ENCODE data around the gene GEMIN4. TPM values are rescaled to one million over a fixed set of nuclear protein-coding genes. Genes with fewer than 3 reads are reported as not detected.
"Not testable (repeated sequence)": the region's sequence is repeated elsewhere in the genome, so short reads cannot be mapped to it uniquely, and the experiment has no call there.

Gene GEMIN4
- polyA plus RNA-seq, 3 donors: 21.1 to 24.7 (median 21.7) TPM

DNA sequence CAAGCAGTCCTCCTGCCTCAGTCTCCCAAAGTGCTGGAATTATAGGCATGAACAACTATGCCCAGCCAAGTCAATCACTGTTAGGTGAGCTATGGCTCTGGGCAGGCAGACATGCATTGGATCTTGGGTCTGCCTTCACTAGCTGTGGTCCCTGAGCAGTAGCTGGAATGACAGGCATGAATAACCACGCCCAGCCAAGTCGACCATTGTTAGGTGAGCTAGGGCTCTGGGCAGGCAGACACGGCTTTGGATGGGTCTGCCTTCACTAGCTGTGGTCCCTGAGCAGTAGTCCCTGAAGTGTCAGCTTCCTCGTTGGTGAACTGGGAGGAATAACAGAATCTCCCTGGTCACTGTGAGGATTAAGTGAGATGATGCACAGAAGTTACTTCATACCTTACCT is 36.5 kb upstream of the GEMIN4 start:
- no peak for DNase-seq (ENCODE audit: extremely low read depth in 1 of 11, low read depth in 9 of 11, low spot score in 4 of 11)

DNA sequence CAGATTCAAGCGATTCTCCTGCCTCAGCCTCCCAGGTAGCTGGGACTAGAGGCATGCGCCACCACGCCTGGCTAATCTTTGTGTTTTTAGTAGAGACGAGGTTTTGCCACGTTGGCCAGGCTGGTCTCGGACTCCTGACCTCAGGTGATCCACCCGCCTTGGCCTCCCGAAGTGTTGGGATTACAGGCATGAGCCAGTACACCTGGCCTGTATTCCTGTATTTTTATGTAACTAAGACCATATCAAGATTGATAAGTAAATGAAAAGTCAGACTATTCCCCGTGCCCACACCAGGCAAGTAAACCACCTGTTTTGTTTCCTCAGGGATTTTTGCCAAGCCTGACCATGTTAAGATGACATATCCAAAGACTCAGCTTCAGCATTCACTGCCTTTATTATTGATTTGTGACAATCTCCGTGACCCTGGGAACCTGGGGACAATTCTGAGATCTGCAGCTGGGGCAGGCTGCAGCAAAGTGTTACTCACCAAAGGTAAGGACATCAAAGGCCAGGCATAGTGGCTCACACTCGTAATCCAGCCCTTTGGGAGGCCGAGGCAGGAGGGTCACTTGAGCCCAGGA is 35.7 kb upstream of the GEMIN4 start:
- no peak for DNase-seq (ENCODE audit: extremely low read depth in 1 of 11, low read depth in 9 of 11, low spot score in 4 of 11)

DNA sequence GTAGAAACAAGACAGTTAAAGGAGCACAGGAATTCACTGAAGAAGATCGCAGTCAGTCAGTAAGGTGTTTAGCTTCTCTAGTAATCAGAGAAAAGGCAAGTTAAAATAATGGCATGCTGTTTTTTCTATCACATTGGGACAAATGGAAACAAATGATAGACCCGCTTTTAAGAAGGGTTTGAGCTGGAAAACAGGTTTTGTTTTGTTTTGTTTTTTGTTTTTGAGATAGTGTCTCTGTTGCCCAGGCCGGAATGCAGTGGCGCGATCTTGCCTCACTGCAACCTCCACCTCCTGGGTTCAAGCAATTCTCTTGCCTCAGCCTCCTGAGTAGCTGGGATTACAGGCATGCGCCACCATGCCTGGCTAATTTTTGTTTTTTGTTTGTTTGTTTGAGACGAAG is 33.8 kb upstream of the GEMIN4 start:
- not testable (repeated sequence) for DNase-seq (ENCODE audit: extremely low read depth in 1 of 11, low read depth in 9 of 11, low spot score in 4 of 11)

DNA sequence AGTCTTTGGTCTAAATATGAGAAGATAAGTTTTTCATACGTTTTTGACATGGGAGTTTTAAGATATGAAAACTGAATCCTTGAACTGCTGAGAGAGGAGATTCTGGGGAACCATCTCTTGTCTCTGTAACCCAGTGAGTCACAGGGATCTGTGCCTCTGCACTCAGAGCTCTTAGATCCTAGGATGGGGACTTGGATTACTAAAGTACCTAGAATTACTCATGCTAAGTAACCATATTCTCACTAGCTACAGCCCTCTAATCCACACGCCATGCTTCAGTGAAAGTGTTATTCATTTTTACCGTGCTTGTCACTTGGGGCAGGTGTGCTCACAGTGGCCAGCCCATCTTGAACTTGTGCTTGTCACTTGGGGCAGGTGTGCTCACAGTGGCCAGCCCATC is 32.1 kb upstream of the GEMIN4 start:
- no peak for DNase-seq (ENCODE audit: extremely low read depth in 1 of 11, low read depth in 9 of 11, low spot score in 4 of 11)

DNA sequence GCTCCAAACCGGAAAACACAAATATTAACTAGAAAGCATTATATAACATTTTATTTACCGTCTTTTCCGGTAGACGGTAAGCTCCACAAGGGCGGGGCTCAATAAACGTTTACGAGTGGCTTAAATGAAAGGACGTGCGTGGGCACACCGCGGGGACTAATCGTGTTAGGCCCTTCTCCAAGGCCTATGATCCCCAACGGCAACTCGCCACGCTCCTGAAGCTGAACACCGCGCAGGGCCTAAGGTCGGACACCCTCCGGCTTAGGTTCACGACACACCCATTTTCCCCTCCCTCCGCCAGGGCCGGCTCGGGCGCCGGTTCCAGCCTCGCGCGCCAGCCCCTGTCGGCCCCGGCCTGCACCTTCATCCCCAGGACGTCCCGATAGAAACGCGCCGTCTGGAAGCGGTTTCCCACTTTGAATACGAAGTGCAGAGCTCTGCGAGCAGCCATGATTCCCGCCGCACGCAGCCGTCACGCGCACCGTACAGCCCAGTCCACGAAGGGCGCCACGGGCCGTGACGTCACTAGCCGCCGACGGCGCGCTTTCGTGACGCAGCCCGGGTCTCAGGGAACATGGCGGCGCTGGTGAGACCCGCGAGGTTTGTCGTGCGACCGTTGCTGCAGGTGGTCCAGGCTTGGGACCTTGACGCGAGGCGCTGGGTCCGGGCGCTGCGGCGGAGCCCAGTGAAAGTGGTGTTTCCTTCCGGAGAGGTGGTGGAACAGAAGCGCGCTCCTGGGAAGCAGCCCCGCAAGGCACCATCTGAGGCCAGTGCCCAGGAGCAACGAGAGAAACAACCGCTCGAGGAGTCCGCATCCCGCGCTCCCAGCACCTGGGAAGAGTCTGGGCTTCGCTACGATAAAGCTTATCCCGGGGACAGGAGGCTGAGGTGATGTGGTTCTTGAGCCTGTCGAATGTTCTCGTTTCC is 30.0 kb upstream of the GEMIN4 start, which contains the start of the genes GLOD4 and MRM3:
TSS of gene GLOD4 (minus strand) at position 476 of the 927 bp plus-strand sequence. CDS start at position 451, 25 bp downstream.
TSS of gene MRM3 (plus strand) at position 549 of the 927 bp plus-strand sequence. CDS start at position 575, 26 bp downstream.
- peak; percentile 72 to 92 (median 88) for DNase-seq (ENCODE audit: extremely low read depth in 1 of 11, low read depth in 9 of 11, low spot score in 4 of 11)

DNA sequence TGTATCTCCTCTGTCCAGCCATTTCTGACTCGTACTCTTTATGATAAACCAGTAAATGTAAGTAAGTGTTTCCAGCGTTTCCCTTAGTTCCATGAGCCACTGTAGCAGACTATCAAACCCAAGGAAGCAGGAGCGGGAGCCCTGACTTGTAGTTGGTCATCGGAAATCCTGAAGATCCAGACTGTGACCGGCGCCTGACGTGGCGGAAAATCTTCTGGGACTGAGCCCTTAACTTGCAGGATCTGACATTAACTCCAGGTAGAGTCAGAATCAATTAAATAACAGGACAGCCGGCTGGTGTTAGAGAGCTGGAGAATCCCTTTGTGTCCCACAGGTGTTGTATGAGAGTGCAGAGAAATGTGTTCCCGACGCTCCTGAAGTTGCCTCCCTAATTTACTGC is 26.0 kb upstream of the GEMIN4 start:
- no peak for DNase-seq (ENCODE audit: extremely low read depth in 1 of 11, low read depth in 9 of 11, low spot score in 4 of 11)

DNA sequence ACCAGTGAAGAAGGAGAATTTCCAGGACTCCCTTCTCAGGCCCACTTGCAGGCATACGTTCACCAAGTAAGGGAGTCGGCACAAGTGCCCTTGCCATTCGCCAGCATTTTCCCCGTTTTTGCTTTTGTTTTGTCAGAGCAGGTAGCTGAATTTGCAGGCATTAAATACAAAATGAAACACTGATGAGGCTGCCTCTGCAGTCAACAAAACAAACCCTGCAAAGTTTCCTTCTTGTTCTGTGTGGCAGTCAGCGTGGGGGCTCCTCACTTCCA is 22.2 kb upstream of the GEMIN4 start:
- DNase-seq (ENCODE audit: extremely low read depth in 1 of 11, low read depth in 9 of 11, low spot score in 4 of 11): no peak

DNA sequence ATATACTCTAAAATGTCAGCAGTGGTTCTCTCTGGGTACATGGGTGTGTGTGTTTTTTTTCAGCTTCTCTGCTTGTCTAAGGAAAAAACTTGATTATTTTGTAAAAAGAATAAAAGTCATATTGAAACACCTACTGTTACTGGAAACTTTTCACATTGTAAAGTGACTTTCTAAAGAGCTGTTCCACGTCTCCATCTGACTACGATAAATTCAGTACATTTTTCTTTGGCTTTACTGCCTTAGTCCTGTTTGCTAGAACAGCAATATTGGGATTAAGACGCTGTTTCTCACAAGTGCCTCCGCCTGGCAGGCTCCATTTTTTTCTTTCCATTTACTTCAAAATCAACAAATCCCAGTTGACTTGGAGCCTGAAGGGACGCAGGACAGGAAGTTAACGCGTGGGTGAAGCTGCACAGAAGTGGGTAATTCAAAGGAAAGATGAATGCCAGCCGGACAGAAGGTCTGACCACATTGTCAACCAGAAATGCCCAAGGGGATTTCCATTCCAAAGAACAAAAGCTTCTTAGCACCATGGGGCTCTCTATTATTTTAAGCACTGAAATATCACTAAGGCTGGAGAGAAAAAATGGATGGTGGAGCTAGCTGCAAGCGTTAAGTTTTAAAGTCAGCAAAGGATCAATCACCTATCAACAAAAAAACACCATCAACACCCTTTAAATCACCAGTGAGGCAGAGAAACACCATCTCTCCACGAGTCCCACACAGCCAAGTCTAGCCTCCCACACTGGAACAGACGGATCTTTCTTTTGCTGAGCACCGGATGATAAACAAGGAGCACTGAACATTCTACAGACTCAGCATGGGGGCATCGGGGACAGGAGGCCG is 21.6 kb upstream of the GEMIN4 start:
- no peak for DNase-seq (ENCODE audit: extremely low read depth in 1 of 11, low read depth in 9 of 11, low spot score in 4 of 11)

DNA sequence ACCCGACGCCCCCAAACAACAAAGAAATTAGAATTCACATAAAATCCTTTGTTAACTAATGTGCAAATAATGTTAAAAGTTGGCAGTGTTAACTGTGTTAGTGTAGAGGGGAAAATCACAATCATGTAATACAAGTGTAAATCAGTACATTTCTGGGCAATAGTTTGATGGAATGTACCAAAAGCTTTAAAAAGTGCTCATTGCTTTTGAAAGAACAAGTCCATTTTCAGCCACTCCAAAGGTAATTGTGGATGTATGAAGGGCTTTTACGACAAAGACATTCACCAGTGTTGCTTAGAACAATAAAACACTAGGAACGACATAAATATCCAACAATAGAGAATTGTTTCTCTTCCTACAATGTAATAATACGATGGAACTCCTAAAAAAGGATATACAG is 21.0 kb upstream of the GEMIN4 start:
- no peak for DNase-seq (ENCODE audit: extremely low read depth in 1 of 11, low read depth in 9 of 11, low spot score in 4 of 11)

DNA sequence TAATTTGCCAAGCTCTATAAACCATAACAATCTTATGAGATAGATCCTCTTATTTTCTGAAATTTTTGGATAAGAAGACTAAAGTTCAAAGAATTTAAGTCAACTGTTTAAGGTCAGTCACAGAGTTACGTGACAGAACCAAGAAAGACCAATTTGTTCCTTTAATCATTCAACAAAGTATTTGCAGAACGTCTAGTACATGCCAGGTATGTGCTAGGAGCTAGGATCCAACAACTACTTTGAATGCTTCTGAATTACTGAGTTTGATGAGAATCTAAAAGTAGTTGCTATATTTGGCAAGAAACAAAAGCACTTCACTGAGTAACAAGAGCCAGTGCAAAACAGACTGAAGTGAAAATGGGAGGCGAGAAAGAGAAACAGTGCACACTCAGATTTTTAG is 15.0 kb upstream of the GEMIN4 start:
- no peak for DNase-seq (ENCODE audit: extremely low read depth in 1 of 11, low read depth in 9 of 11, low spot score in 4 of 11)

DNA sequence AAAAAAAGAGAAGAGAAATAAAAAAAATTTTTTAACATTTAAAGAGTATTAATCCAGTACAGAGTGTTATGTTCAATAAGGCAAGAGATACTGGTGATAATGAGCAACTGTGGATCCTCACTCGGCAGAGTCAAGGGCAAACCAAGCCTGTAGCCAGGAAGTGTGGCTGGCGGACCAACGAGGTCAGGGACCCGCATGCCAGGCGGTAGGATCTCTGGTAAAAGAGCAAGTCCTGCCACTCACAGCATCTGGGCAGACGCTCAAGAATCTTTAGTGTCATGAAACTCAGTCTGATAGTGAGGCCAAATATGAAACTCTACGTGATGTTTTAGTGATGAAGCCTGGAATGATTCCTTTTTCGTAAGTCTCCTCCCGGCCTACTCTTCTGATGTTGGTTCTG is 8.3 kb upstream of the GEMIN4 start:
- DNase-seq (ENCODE audit: extremely low read depth in 1 of 11, low read depth in 9 of 11, low spot score in 4 of 11): no peak

DNA sequence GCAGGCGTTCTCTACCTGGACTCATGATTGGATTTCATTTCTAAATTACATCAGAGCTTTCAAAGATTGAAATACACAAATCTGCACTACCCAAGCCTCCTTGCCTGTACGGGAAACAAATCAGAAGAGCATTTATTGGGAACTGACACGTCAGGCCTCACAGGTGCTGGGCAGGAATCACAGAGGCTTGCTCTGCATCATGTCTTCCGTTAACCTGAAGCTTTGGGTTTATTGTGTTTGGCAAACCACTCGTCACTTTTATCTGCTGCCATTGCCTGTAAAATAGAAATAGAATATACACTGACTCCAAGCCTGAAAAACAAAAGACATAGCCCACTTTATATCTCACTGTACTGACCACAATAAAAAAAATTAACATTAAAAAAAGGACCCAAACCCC is 7.9 kb upstream of the GEMIN4 start:
- DNase-seq (ENCODE audit: extremely low read depth in 1 of 11, low read depth in 9 of 11, low spot score in 4 of 11): no peak

DNA sequence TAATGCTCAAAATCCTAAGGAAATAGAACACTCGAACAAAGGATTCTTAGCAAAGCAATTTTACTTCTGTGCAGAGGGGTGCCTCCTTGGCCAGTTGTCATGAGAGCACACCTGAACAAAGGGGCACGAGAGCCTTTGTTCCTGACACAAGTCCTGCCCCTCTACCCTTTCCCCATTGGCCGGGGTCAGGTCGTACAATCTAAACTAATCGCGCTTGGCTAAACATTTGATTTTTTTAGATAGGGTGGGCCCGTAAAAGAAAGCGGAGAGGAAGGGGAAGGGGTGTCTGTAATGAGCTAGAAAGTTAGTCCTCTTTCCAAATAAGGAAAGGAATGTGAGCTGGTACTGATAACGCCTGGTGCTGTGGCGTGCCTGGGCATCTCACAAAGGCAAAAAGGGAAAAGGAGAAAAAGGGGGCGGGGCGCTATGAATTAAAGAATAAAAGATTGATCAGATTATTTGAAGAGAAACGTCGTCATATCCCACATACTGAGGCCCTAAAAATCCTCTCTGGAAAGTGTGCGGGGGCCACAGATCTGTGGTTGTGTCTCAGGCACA is 4.0 kb upstream of the GEMIN4 start:
- not testable (repeated sequence) for DNase-seq (ENCODE audit: extremely low read depth in 1 of 11, low read depth in 9 of 11, low spot score in 4 of 11)

DNA sequence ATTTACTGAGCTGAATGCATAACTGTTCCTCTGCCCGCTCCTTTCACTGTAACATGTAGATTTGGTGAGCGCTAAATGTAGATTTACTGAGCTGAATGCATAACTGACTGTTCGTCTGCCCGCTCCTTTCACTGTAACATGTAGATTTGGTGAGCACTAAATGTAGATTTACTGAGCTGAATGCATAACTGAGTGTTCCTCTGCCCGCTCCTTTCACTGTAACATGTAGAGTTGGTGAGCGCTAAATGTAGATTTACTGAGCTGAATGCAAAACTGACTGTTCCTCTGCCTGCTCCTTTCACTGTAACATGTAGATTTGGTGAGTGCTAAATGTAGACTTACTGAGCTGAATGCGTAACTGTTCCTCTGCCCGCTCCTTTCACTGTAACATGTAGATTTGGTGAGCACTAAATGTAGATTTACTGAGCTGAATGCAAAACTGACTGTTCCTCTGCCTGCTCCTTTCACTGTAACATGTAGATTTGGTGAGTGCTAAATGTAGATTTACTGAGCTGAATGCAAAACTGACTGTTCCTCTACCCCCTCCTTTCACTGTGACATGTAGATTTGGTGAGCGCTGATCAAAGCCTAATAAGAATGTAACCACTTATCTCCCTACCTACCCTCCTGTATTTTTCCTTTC is 3.4 kb upstream of the GEMIN4 start:
- DNase-seq (ENCODE audit: extremely low read depth in 1 of 11, low read depth in 9 of 11, low spot score in 4 of 11): not testable (repeated sequence)

DNA sequence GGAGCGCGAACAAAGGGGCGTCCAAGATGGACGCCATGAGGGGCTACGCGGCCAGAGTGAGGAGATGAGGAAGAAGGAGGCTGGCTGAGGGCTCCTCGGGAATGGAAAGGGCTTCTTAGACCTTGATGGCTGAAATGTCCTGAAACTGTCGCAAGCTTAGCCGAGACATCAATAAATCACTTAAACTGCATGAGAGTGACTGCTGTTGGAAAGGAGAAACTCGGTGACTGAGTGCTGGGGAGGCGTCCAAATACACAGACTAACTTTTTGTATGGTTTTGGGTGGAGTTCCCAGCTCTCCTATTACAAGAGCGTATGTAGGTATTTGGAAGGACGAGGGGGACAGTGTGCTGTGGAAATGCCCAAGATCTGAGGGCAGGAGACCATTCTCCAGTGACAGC is 1.4 kb upstream of the GEMIN4 start:
- no peak for DNase-seq (ENCODE audit: extremely low read depth in 1 of 11, low read depth in 9 of 11, low spot score in 4 of 11)

DNA sequence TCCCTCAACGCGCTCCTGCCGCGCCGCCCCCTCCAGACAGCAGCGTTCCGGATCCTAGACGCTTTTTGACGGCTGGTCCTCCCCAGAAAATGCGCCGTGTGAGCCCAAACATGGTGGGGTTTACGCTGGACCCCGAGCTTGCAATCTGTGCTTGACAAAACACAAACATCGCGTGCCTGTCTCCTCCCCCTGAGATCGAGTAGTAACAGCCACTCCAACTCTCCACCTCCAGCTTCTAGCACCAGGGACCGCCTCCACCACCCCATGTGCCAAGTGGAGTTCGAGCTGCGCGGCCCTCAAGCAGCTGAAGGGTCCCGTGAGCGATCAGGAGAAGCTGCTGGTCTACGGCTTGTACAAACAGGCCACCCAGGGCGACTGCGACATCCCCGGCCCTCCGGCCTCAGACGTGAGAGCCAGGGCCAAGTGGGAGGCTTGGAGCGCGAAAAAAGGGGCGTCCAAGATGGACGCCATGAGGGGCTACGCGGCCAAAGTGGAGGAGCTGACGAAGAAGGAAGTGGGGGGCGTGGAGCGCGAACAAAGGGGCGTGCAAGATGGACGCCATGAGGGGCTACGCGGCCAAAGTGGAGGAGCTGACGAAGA is 656 bp upstream of the GEMIN4 start:
- DNase-seq (ENCODE audit: extremely low read depth in 1 of 11, low read depth in 9 of 11, low spot score in 4 of 11): peak in 7 of 11 donors; percentile 43 to 66 (median 49)

DNA sequence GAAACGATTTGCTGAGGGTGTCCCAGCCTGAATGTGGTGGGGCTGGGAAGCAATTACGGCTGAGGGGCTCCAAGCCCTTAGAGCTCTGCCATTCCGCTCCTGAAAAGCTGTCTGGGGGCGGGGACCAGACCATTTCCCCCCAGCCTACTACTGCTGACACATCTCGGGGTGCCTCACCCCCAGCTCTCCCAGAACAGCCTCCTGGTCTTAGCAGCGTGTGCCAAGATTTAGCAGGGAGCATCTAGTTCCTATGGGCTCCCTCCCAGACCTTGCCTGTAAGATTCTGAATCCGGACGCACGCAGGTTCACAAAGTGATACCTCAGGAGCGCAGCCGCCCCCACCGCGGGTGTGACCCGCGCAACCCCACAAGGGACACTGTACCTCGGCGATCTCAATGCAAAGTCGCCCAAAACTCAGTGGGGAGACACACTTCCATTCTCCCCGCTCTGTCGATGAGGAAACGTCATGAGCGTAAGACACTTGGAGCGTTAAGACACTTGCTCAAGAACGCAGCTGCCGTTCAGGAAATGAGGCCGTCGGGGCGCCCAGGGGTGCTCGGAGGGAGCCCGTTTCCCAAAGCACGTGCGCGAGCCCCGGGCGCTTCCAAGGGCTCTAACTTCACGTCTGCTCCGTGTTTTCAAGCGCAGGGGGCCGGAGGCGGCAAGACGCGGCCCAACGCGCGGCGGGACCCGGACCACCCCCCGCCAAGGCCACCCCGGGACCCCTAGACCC is 629 bp downstream of the GEMIN4 start:
- DNase-seq (ENCODE audit: extremely low read depth in 1 of 11, low read depth in 9 of 11, low spot score in 4 of 11): peak in 3 of 11 donors; percentile 7 to 12 (median 11)

All from renal cortex interstitium (tissue), 11 donors.